H1 (cell line): ENCODE data around the gene DCDC2C. TPM values are rescaled to one million over a fixed set of nuclear protein-coding genes. Genes with fewer than 3 reads are reported as not detected.

Source experiments
- CTCF ChIA-PET: fragments of 300-600 bp; sonication (Branson Sonifier 250); formaldehyde crosslinking; loops from one replicate; lab custom pipeline; 2021; ENCODE audit not compliant: partially characterized antibody; lab: Charles Lee
- POLR2A ChIA-PET: fragments of 300-600 bp; sonication (Branson Sonifier 250); formaldehyde crosslinking; loops from one replicate; lab custom pipeline; 2021; ENCODE audit warnings: inconsistent platforms; ENCODE audit not compliant: partially characterized antibody; lab: Charles Lee
- DNase-seq, 2 experiments: peaks; one replicate each; pipeline versions ENCODE4 v3.0.0 to v3.0.0-alpha.2; 2010 to 2022; ENCODE audit warnings: low spot score in 2 of 2, low read depth in 1 of 2, mixed read lengths in 1 of 2
- FAIRE-seq: peaks from 2 replicates; lab custom pipeline; 2011; peaks lifted over from hg19 to GRCh38; lab: Jason Lieb, UNC
- H2AFZ ChIP-seq: 2 replicates; pipeline ENCODE4 v1.8.1; 2012; ENCODE audit warnings: low read length, inconsistent platforms
- H2AK5ac ChIP-seq: 2 replicates; pipeline ENCODE4 v1.6.1; 2013; ENCODE audit warnings: low read depth, low read length
- H2BK120ac ChIP-seq: replicated peaks from 2 replicates; pipeline ENCODE3; 2013; ENCODE audit warnings: low read depth, low read length, inconsistent platforms
- H2BK12ac ChIP-seq: 2 replicates; pipeline ENCODE4 v1.6.1; 2013; ENCODE audit warnings: low read depth, low read length
- H2BK15ac ChIP-seq: 2 replicates; pipeline ENCODE4 v1.6.1; 2013; ENCODE audit warnings: low read length
- H2BK20ac ChIP-seq: 2 replicates; pipeline ENCODE4 v1.6.1; 2013; ENCODE audit warnings: low read length
- H2BK5ac ChIP-seq: 2 replicates; pipeline ENCODE4 v1.6.1; 2013; ENCODE audit warnings: low read depth, low read length
- H3K14ac ChIP-seq: 2 replicates; pipeline ENCODE4 v1.6.1; 2013; ENCODE audit warnings: inconsistent platforms; ENCODE audit not compliant: insufficient read length
- H3K18ac ChIP-seq: 2 replicates; pipeline ENCODE4 v1.6.1; 2013; ENCODE audit warnings: low read length; ENCODE audit errors: extremely low read depth
- H3K23ac ChIP-seq: 2 replicates; pipeline ENCODE4 v1.6.1; 2013; ENCODE audit warnings: inconsistent platforms; ENCODE audit not compliant: insufficient read length
- H3K23me2 ChIP-seq: 2 replicates; pipeline ENCODE4 v1.6.1; 2013; ENCODE audit warnings: low read depth, low read length
- H3K27ac ChIP-seq: 2 replicates; pipeline ENCODE4 v1.6.1; 2011; ENCODE audit warnings: low read depth, low read length, inconsistent platforms
- H3K27me3 ChIP-seq, 4 experiments: replicated peaks in 1 of 4; 1 replicate in 1 of 4; 2 replicates in 3 of 4; pipeline versions ENCODE4 v1.6.1 to v1.8.1; 2011 to 2013; ENCODE audit warnings: low read length in 3 of 4, mild to moderate bottlenecking in 3 of 4, inconsistent platforms in 2 of 4, mixed read lengths in 2 of 4, moderate library complexity in 1 of 4; ENCODE audit not compliant: control insufficient read depth in 3 of 4, insufficient read depth in 3 of 4; ENCODE audit errors: extremely low read depth in 1 of 4
- H3K36me3 ChIP-seq, 4 experiments: 2 replicates each; pipeline versions ENCODE4 v1.6.1 to v1.8.1; 2011 to 2013; ENCODE audit warnings: mild to moderate bottlenecking in 4 of 4, low read length in 3 of 4, moderate library complexity in 2 of 4, control low read depth in 1 of 4, inconsistent platforms in 1 of 4; ENCODE audit not compliant: insufficient read depth in 4 of 4, control insufficient read depth in 2 of 4
- H3K4ac ChIP-seq: replicated peaks from 2 replicates; pipeline ENCODE3; 2013; ENCODE audit warnings: low read length, low read depth, mixed read lengths, inconsistent platforms; ENCODE audit not compliant: insufficient read length
- H3K4me1 ChIP-seq, 4 experiments: replicated peaks in 1 of 4; 1 replicate in 1 of 4; 2 replicates in 3 of 4; pipeline versions ENCODE4 v1.6.1 to v1.8.1; 2011 to 2013; ENCODE audit warnings: low read length in 3 of 4, inconsistent platforms in 2 of 4, mixed read lengths in 1 of 4; ENCODE audit not compliant: insufficient read depth in 4 of 4, control insufficient read depth in 3 of 4
- H3K4me2 ChIP-seq, 2 experiments: 2 replicates each; pipeline versions ENCODE4 v1.6.1 to v1.8.1; 2011 to 2013; ENCODE audit warnings: low read depth in 2 of 2, low read length in 2 of 2, control low read depth in 1 of 2, inconsistent platforms in 1 of 2, mild to moderate bottlenecking in 1 of 2; ENCODE audit not compliant: insufficient read depth in 1 of 2
- H3K4me3 ChIP-seq, 4 experiments: fragments of 200-600, 300-600 bp in 1 of 4; sonication (generic), shearing (Covaris generic), sonication (Bioruptor Twin) in 1 of 4; 2 replicates each; pipeline versions ENCODE4 v1.5.1 to v1.8.1; 2011 to 2016; ENCODE audit warnings: low read length in 4 of 4, low read depth in 3 of 4, control low read depth in 2 of 4, inconsistent platforms in 2 of 4, mild to moderate bottlenecking in 2 of 4, mixed read lengths in 1 of 4, moderate library complexity in 1 of 4; ENCODE audit not compliant: insufficient read depth in 2 of 4; ENCODE audit errors: extremely low read depth in 1 of 4
- H3K56ac ChIP-seq: replicated peaks from 2 replicates; pipeline ENCODE3; 2013; ENCODE audit warnings: low read depth, mild to moderate bottlenecking, mixed read lengths, low read length, inconsistent platforms; ENCODE audit not compliant: insufficient read length
- H3K79me1 ChIP-seq: 2 replicates; pipeline ENCODE4 v1.6.1; 2013; ENCODE audit warnings: low read depth, low read length, control low read depth
- H3K79me2 ChIP-seq, 2 experiments: 2 replicates each; pipeline versions ENCODE4 v1.6.1 to v1.8.1; 2012 to 2013; ENCODE audit warnings: low read length in 2 of 2, mild to moderate bottlenecking in 2 of 2, inconsistent platforms in 1 of 2; ENCODE audit not compliant: insufficient read depth in 2 of 2, control insufficient read depth in 1 of 2
- H3K9ac ChIP-seq, 4 experiments: replicated peaks in 1 of 4; 1 replicate in 1 of 4; 2 replicates in 3 of 4; pipeline versions ENCODE4 v1.6.1 to v1.8.1; 2011 to 2013; ENCODE audit warnings: low read depth in 3 of 4, low read length in 3 of 4, control low read depth in 2 of 4, mild to moderate bottlenecking in 2 of 4, moderate library complexity in 2 of 4, inconsistent platforms in 1 of 4; ENCODE audit errors: extremely low read depth in 1 of 4
- H3K9me3 ChIP-seq, 2 experiments: 2 replicates each; pipeline versions ENCODE4 v1.6.1 to v1.8.1; 2012 to 2013; ENCODE audit warnings: mild to moderate bottlenecking in 2 of 2, moderate library complexity in 2 of 2, control low read depth in 1 of 2, inconsistent platforms in 1 of 2, low read depth in 1 of 2, low read length in 1 of 2, mixed read lengths in 1 of 2; ENCODE audit not compliant: insufficient read depth in 2 of 2
- H4K20me1 ChIP-seq, 2 experiments: replicated peaks in 1 of 2; 2 replicates each; pipeline versions ENCODE3 to v1.8.1; 2011 to 2013; ENCODE audit warnings: inconsistent platforms in 2 of 2, low read length in 2 of 2, mild to moderate bottlenecking in 1 of 2; ENCODE audit not compliant: insufficient read depth in 2 of 2, control insufficient read depth in 1 of 2
- H4K5ac ChIP-seq: 2 replicates; pipeline ENCODE4 v1.6.1; 2013; ENCODE audit warnings: low read length, low read depth, mixed read lengths, inconsistent platforms; ENCODE audit not compliant: insufficient read length
- H4K8ac ChIP-seq: 2 replicates; pipeline ENCODE4 v1.8.0; 2013; ENCODE audit warnings: mild to moderate bottlenecking, moderate library complexity, low read length, inconsistent platforms; ENCODE audit not compliant: insufficient read depth; ENCODE audit errors: extremely low read depth
- H4K91ac ChIP-seq: replicated peaks from 2 replicates; pipeline ENCODE3; 2013; ENCODE audit warnings: low read length, mixed read lengths, inconsistent platforms; ENCODE audit not compliant: insufficient read length
- ASH2L ChIP-seq: fragments of 200-600, 300-600 bp; sonication (generic); IDR thresholded peaks from one replicate; pipeline ENCODE4 v1.7.1; 2017; ENCODE audit warnings: low read length
- CTCF ChIP-seq, 3 experiments: IDR thresholded peaks; 1 replicate in 2 of 3; 2 replicates in 1 of 3; pipeline versions ENCODE4 v1.5.1 to v1.6.1; 2011; ENCODE audit warnings: low read length in 3 of 3, mild to moderate bottlenecking in 3 of 3, inconsistent platforms in 2 of 3, low read depth in 1 of 3, moderate library complexity in 1 of 3; ENCODE audit not compliant: insufficient read depth in 1 of 3; ENCODE audit errors: control extremely low read depth in 1 of 3
- POLR2A ChIP-seq, 2 experiments: IDR thresholded peaks; 1 replicate in 1 of 2; 2 replicates in 1 of 2; pipeline ENCODE4 v1.6.1; 2011; ENCODE audit warnings: low read depth in 2 of 2, low read length in 2 of 2, mild to moderate bottlenecking in 2 of 2; ENCODE audit errors: control extremely low read depth in 1 of 2
- RAD21 ChIP-seq, 2 experiments: IDR thresholded peaks in 1 of 2; conservative IDR thresholded peaks in 1 of 2; 2 replicates each; pipeline ENCODE4 v1.6.1; 2011; ENCODE audit warnings: low read depth in 2 of 2, low read length in 2 of 2, improper control_type of control experiment in 1 of 2, inconsistent platforms in 1 of 2, mild to moderate bottlenecking in 1 of 2, moderate library complexity in 1 of 2
- WGBS, 2 experiments: shearing (Covaris generic) in 1 of 2; methylation state at CpG; one replicate each; pipeline versions ENCODE4 v1.1.6 to v1.1.7; 2013 to 2015; ENCODE audit warnings: low lambda C conversion rate in 2 of 2, mixed read lengths in 2 of 2, inconsistent platforms in 1 of 2, low coverage in 1 of 2, missing lambda C conversion rate in 1 of 2; ENCODE audit not compliant: insufficient replicate concordance in 2 of 2, insufficient coverage in 1 of 2, insufficient read length in 1 of 2; ENCODE audit errors: extremely low coverage in 1 of 2, missing lambda C conversion rate in 1 of 2; 5-methylcytosine and 5-hydroxymethylcytosine counted together
- polyA plus RNA-seq, 7 experiments: library from polyadenylated mRNA; depleted of rRNA in 3 of 7; stranded (reverse) in 5 of 7; unstranded in 2 of 7; fragments of >200 nt in 5 of 7; fragments of 200-250 nt in 2 of 7; gene quantifications; 1 replicate in 5 of 7; 2 replicates in 1 of 7; 4 replicates in 1 of 7; pipeline versions ENCODE4 v1.2.1 to v1.2.3, GENCODE V29; 2011 to 2013; ENCODE audit warnings: missing spikeins in 2 of 7, mixed read lengths in 2 of 7
- total RNA-seq: library from RNA; stranded (reverse); fragmentation: NEBNext Ultra II Directional; extraction: Animal tissue kit (Norgen Biotek cat#: 25700); gene quantifications from 2 replicates; pipeline ENCODE4 v1.2.1, GENCODE V29; 2021

Gene DCDC2C
- total and polyA plus RNA-seq, 2 of the 8 experiments (the other 6 are each of a cell fraction or from before 2014, with no cell fraction given): 0.50 TPM; not detected in 1

DNA sequence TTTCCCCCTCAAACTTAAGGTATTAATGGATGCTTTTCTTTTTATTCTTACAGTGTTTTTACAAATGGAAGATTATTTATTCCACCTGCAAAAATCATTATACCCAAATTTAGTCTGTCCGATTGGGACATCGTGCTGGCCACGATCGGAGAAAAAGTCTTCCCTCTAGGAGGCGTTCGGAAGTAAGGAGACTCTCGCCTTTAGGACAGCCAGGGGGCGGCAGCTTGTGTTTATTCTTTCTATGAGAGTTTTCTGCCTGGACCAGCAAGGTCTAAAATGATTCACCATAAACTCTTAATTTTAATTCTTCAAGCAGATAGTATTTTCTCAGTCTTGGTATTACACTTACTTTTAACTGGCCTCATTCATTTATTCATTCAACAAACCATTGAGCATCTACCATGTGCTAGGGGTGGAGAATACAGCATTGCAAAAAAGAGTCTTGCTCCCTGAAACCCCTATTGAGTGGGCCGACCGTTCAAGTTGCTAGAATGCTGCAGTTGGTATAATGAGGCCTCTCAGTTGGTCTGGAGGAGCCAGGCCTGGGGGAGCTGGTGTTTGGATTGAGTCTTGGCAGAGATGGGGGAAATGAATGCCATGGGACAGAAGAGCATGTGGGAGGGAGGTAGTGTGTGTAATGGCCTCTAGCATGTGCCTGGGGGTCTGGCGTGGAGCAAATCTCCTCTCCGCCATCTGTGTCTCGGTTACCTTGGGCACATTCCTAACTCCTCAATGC, 38.7 kb downstream of the DCDC2C start:
- no peak overlapping the region for H4K8ac ChIP-seq
- no peak for DNase-seq
- no peaks in the 10 kb centered on the region for H3K4me1 ChIP-seq
- H3K79me1 ChIP-seq: no peaks in the 10 kb centered on the region
- no peak overlapping the region for H3K56ac ChIP-seq
- no peak overlapping the region for H3K27ac ChIP-seq
- H3K4ac ChIP-seq: no peak overlapping the region
- TF ChIP-seq CTCF (IDR thresholded peaks at IDR 0.05; ENCODE audit: control extremely low read depth in 1 of 3, insufficient read depth in 1 of 3, low read depth in 1 of 3, low read length in 3 of 3) (peak; percentile 32 to 77 (median 33)), ASH2L (no peak), POLR2A (IDR thresholded peaks at IDR 0.05; ENCODE audit: control extremely low read depth in 1 of 2, low read depth in 2 of 2, low read length in 2 of 2) (no peak), RAD21 (IDR thresholded peaks at IDR 0.05 in 1 of 2, conservative IDR thresholded peaks at IDR 0.05 in 1 of 2; ENCODE audit: low read depth in 2 of 2, low read length in 2 of 2) (peak; percentile 32 to 39; a peak in 3 of 4 replicates)
- TF ChIP-seq, all 59 proteins: peak for 2
- H3K14ac ChIP-seq: no peak overlapping the region
- no peak overlapping the region for H2BK12ac ChIP-seq
- no peaks in the 10 kb centered on the region for H3K23me2 ChIP-seq
- no peak overlapping the region for H3K23ac ChIP-seq
- H3K4me2 ChIP-seq: no peak overlapping the region
- H2BK5ac ChIP-seq: no peak overlapping the region
- no peak overlapping the region for H4K91ac ChIP-seq
- no peaks in the 10 kb centered on the region for H3K36me3 ChIP-seq
- no peak overlapping the region for H3K4me3 ChIP-seq
- H4K5ac ChIP-seq: no peak overlapping the region
- H2AFZ ChIP-seq: no peak overlapping the region
- H4K20me1 ChIP-seq: no peaks in the 10 kb centered on the region
- POLR2A ChIA-PET: no interaction called here
- no peaks in the 10 kb centered on the region for H3K27me3 ChIP-seq
- H2BK20ac ChIP-seq: no peak overlapping the region
- no peak overlapping the region for H3K18ac ChIP-seq
- no peaks in the 10 kb centered on the region for H3K79me2 ChIP-seq
- no peak overlapping the region for H2BK120ac ChIP-seq
- H3K9me3 ChIP-seq: peaks cover 0 to 4% of the 10 kb centered on the region in 2 experiments; a peak in 1 of 4 replicates
- CTCF ChIA-PET: interaction anchor here (0.8 to 9.8 kb wide), 11 partner anchors 10 to 124 kb away, joined by 3 to 79 read pairs (median 4); no protein-coding TSS in a partner anchor
- H2BK15ac ChIP-seq: no peak overlapping the region
- no peak overlapping the region for H2AK5ac ChIP-seq
- 87% methylated on average over 13 of the region's 13 CpGs; no CpG with 5 or more reads in 1 of the 2 experiments for WGBS, 2 experiments
- H3K9ac ChIP-seq: no peak overlapping the region
- no peak for FAIRE-seq
